AG04449 (cell line): Measurements from ENCODE around the gene ZFAND2B.
A peak's percentile ranks its signal among the peaks of the same experiment; 100 is the strongest.

Source experiments
- CTCF ChIA-PET: fragments of 350-600 bp; formaldehyde crosslinking; extraction: SDS; loops from one replicate; lab custom pipeline; 2021; ENCODE audit warnings: antibody characterized with exemption; lab: Yijun Ruan, JAX
- POLR2A ChIA-PET: fragments of 400-600, 350-600 bp; formaldehyde crosslinking; extraction: SDS; loops from one replicate; lab custom pipeline; 2020; ENCODE audit warnings: antibody characterized with exemption, inconsistent platforms; lab: Yijun Ruan, JAX
- DNase-seq: peaks from one replicate; pipeline ENCODE4 v3.0.0-alpha.2; 2010; ENCODE audit warnings: low read depth, low spot score
- H3K4me3 ChIP-seq: 2 replicates; pipeline ENCODE4 v1.5.1; 2011; ENCODE audit warnings: low read depth, mild to moderate bottlenecking, control low read depth, low read length
- CTCF ChIP-seq: IDR thresholded peaks from one replicate; pipeline ENCODE4 v1.5.1; 2011; ENCODE audit warnings: mild to moderate bottlenecking, moderate library complexity, low read length, control low read depth, inconsistent platforms; ENCODE audit not compliant: insufficient read depth; ENCODE audit errors: missing control alignments

Gene ZFAND2B, protein sequence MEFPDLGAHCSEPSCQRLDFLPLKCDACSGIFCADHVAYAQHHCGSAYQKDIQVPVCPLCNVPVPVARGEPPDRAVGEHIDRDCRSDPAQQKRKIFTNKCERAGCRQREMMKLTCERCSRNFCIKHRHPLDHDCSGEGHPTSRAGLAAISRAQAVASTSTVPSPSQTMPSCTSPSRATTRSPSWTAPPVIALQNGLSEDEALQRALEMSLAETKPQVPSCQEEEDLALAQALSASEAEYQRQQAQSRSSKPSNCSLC

DNA sequence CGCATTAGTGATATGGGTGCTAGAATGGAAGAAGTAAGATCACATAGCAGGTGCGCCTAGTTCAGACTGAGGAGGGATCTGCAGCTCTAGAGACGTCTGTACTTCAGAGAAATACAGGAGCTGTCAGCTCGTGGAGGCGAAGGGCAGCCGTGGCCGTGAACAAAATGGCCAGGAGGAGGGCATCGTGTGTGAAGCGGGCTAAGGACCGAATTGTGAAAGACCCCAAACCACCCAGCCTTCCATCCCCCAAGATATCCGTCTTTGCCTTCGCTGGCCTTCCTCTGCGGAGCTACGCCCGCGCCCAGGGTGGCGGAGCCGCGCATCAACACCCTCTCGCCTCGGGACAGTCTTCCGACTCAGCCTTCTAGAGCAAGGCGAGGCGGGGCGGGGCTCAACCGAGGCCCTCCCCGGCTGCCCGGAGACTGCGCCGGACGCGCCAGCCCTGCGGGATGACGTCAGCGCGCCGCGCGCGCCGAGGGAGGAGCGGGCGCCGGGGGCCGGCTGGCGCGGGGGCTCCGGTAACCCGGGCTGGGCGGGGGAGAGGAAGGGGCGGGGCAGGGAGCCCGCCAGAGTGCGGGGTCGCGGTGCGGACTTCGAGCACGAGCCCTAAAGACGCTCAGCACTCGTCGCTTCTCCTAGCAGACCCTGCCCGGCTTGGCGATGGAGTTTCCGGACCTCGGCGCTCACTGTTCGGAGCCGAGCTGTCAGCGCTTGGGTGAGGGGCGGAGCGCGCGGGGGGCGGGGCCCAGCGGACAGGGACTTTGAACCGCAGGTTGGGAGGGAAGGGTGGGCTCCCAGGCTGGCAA lies at the start of gene ZFAND2B:
TSS of gene ZFAND2B (plus strand) at position 455 of the 806 bp plus-strand sequence. CDS start at position 661, 206 bp downstream.
- no peak for DNase-seq
- no peak for TF ChIP-seq CTCF
- CTCF ChIA-PET, result interaction anchor here (0.7 to 4.2 kb wide), 14 partner anchors 10 to 324 kb away, joined by 3 to 26 read pairs (median 4); partner anchors contain the start of genes ANKZF1, ATG9A and CNPPD1
- peak within 1 kb of the TSS; percentile 86 for H3K4me3 ChIP-seq
- POLR2A ChIA-PET, result interaction anchor here (0.5 to 2.9 kb wide), 11 partner anchors 11 to 72 kb away, joined by 3 to 27 read pairs (median 4); partner anchors contain the start of genes ABCB6, ANKZF1, ATG9A and CNPPD1

DNA sequence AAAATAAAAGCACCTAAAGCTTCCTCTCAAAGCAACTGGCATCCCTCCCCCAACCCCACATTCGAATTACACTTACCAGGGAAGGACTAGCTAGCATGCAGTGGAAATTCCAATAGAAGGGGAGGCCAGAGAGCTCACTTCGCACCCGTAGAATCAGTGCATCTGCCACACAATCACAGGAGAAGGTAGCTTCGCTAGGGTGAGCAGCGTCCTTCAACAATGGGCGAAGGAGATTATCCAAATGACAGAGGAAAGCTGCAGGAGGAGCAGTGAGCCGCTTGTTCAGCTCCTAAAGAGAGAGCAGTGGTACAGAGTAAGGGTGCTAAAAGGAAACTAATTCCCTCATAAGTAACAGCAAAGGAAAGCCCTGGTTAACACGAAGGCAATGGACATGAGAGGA lies 49.2 kb upstream of the ZFAND2B start:
- H3K4me3 ChIP-seq, result no peak overlapping the region
- ChIA-PET POLR2A (no interaction called here), CTCF (interaction anchor here (0.7 to 18.2 kb wide), 19 partner anchors 10 to 673 kb away, joined by 3 to 409 read pairs (median 6); partner anchors contain the start of genes CRYBA2 and IHH)
- no peak for DNase-seq
- TF ChIP-seq CTCF, result no peak

GRCh38 chr2:219158025-219158424 lies 48.6 kb upstream of the ZFAND2B start:
- ChIA-PET CTCF (interaction anchor here (0.9 to 18.2 kb wide), 23 partner anchors 8 to 369 kb away, joined by 3 to 409 read pairs (median 13); partner anchors contain the start of genes CNPPD1, CRYBA2, IHH and SLC23A3), POLR2A (no interaction called here)
- no peak for TF ChIP-seq CTCF
- DNase-seq, result no peak
- H3K4me3 ChIP-seq, result no peak overlapping the region

- POLR2A ChIA-PET, result no interaction called here
- no peak overlapping the region for H3K4me3 ChIP-seq
- CTCF ChIA-PET, result interaction anchor here (1.0 to 18.2 kb wide), 44 partner anchors 8 to 371 kb away, joined by 3 to 409 read pairs (median 8); partner anchors contain the start of genes ANKZF1, ATG9A, CNPPD1 and CRYBA2
- no peak for DNase-seq
- TF ChIP-seq CTCF, result no peak
Observed at GRCh38 chr2:219158586-219158985, 48.0 kb upstream of the ZFAND2B start.

GRCh38 chr2:219159771-219160185 lies 46.8 kb upstream of the ZFAND2B start:
- ChIA-PET CTCF (interaction anchor here (0.7 to 18.2 kb wide), 74 partner anchors 9 to 370 kb away, joined by 3 to 409 read pairs (median 4); partner anchors contain the start of genes ANKZF1, ATG9A, CFAP65 and CNPPD1), POLR2A (interaction anchor here (0.7 to 1.3 kb wide), 2 partner anchors 17 to 135 kb away, joined by 3 read pairs; partner anchors contain the start of gene CNPPD1)
- no peak for DNase-seq
- TF ChIP-seq CTCF, result no peak
- H3K4me3 ChIP-seq, result peak overlapping the region; percentile 87
